Activated naive CD4-positive, alpha-beta T cell (primary cell): Measurements from ENCODE around the gene HAPSTR1.

Source experiments
- DNase-seq, 4 experiments: peaks; one replicate each; lab custom pipeline; 2025; lab: John Stamatoyannopoulos, UW

The HAPSTR1 gene

GRCh38 chr16:9096416-9096952 is 5.0 kb downstream of the HAPSTR1 start:
- DNase-seq, result no peak

GRCh38 chr16:9097266-9098219 is 6.1 kb downstream of the HAPSTR1 start:
- DNase-seq, result no peak

- DNase-seq, result no peak
Observed at GRCh38 chr16:9098377-9099090, 7.1 kb downstream of the HAPSTR1 start.

- DNase-seq, result no peak
Observed at GRCh38 chr16:9099131-9099625, 7.7 kb downstream of the HAPSTR1 start.

GRCh38 chr16:9102379-9102778 is 10.9 kb downstream of the HAPSTR1 start:
- no peak for DNase-seq

- DNase-seq, result no peak
Observed at GRCh38 chr16:9102943-9103342, 11.5 kb downstream of the HAPSTR1 start.

GRCh38 chr16:9103546-9103945 is 12.1 kb downstream of the HAPSTR1 start:
- DNase-seq, result no peak

- DNase-seq, result no peak
Observed at GRCh38 chr16:9105189-9105588, 13.7 kb downstream of the HAPSTR1 start.

GRCh38 chr16:9107025-9107970 is 15.9 kb downstream of the HAPSTR1 start:
- DNase-seq, result no peak

- no peak for DNase-seq
Observed at GRCh38 chr16:9109255-9109654, 17.8 kb downstream of the HAPSTR1 start.

- no peak for DNase-seq
Observed at GRCh38 chr16:9112166-9112843, 20.9 kb downstream of the HAPSTR1 start.

GRCh38 chr16:9112844-9113186 is 21.4 kb downstream of the HAPSTR1 start:
- DNase-seq, result no peak

- no peak for DNase-seq
Observed at GRCh38 chr16:9113707-9114106, 22.3 kb downstream of the HAPSTR1 start.

- no peak for DNase-seq
Observed at GRCh38 chr16:9114112-9114511, 22.7 kb downstream of the HAPSTR1 start.

GRCh38 chr16:9114842-9115241 is 23.4 kb downstream of the HAPSTR1 start:
- no peak for DNase-seq

GRCh38 chr16:9115277-9115676 is 23.8 kb downstream of the HAPSTR1 start:
- no peak for DNase-seq

GRCh38 chr16:9116141-9116540 is 24.7 kb downstream of the HAPSTR1 start:
- DNase-seq, result no peak

GRCh38 chr16:9118170-9118569 is 26.7 kb downstream of the HAPSTR1 start:
- no peak for DNase-seq

GRCh38 chr16:9119795-9120194 is 28.4 kb downstream of the HAPSTR1 start:
- no peak for DNase-seq

GRCh38 chr16:9122342-9122741 is 30.9 kb downstream of the HAPSTR1 start:
- DNase-seq, result no peak

GRCh38 chr16:9122969-9123368 is 31.5 kb downstream of the HAPSTR1 start:
- no peak for DNase-seq
